Nephron (organoid): ENCODE measurements around the gene CRABP1.
A peak's percentile ranks its signal among the peaks of the same experiment; 100 is the strongest.

Experiments used
- H3K27ac Mint-ChIP-seq, 3 experiments: 2 replicates each; pipeline ENCODE4 v1.8.0; 2020; ENCODE audit warnings: mixed read lengths in 3 of 3, mild to moderate bottlenecking in 2 of 3, moderate library complexity in 1 of 3
- H3K27me3 Mint-ChIP-seq: 2 replicates; pipeline ENCODE4 v1.8.0; 2021; ENCODE audit warnings: low read depth, mild to moderate bottlenecking, moderate library complexity, mixed read lengths
- H3K36me3 Mint-ChIP-seq: 2 replicates; pipeline ENCODE4 v1.8.0; 2020; ENCODE audit warnings: low read depth, mixed read lengths
- H3K4me1 Mint-ChIP-seq: 2 replicates; pipeline ENCODE4 v1.8.0; 2020; ENCODE audit warnings: mixed read lengths
- H3K4me3 Mint-ChIP-seq, 3 experiments: 2 replicates each; pipeline ENCODE4 v1.8.0; 2020; ENCODE audit warnings: mild to moderate bottlenecking in 3 of 3, mixed read lengths in 3 of 3, moderate library complexity in 2 of 3
- H3K9me3 Mint-ChIP-seq: 2 replicates; pipeline ENCODE4 v1.8.0; 2020; ENCODE audit warnings: mixed read lengths
- CTCF ChIP-seq, 3 experiments: fragments of 200-600 bp; sonication (generic); IDR thresholded peaks; one replicate each; pipeline ENCODE4 v1.5.0; 2021; ENCODE audit warnings: antibody characterized with exemption in 3 of 3; ENCODE audit not compliant: unreplicated experiment in 3 of 3

The CRABP1 gene

GRCh38 chr15:78323693-78324092, 16.5 kb upstream of the CRABP1 start:
- Mint-ChIP-seq H3K27me3 (peaks cover 27% of the 10 kb centered on the region), H3K4me1 (peaks cover 50% of the 10 kb centered on the region), H3K27ac (peak overlapping the region; percentile 48 to 76 (median 62)), H3K4me3 (no peak overlapping the region), H3K36me3 (no peaks in the 10 kb centered on the region), H3K9me3 (no peaks in the 10 kb centered on the region)
- no peak for TF ChIP-seq CTCF (IDR thresholded peaks at IDR 0.05; ENCODE audit: unreplicated experiment in 3 of 3)

GRCh38 chr15:78324144-78324543, 16.0 kb upstream of the CRABP1 start:
- TF ChIP-seq CTCF (IDR thresholded peaks at IDR 0.05; ENCODE audit: unreplicated experiment in 3 of 3) = no peak
- Mint-ChIP-seq H3K36me3 (no peaks in the 10 kb centered on the region), H3K4me1 (peaks cover 50% of the 10 kb centered on the region), H3K27me3 (peaks cover 23% of the 10 kb centered on the region), H3K4me3 (no peak overlapping the region), H3K9me3 (no peaks in the 10 kb centered on the region), H3K27ac (peak overlapping the region; percentile 48 to 74 (median 58))

- peaks cover 45% of the 10 kb centered on the region for H3K4me1 Mint-ChIP-seq
- H3K9me3 Mint-ChIP-seq = no peaks in the 10 kb centered on the region
- peaks cover 18% of the 10 kb centered on the region for H3K27me3 Mint-ChIP-seq
- H3K36me3 Mint-ChIP-seq = no peaks in the 10 kb centered on the region
- no peak overlapping the region for H3K4me3 Mint-ChIP-seq
- H3K27ac Mint-ChIP-seq = peak overlapping the region in 2 of 3 experiments; percentile 10 to 20
- no peak for TF ChIP-seq CTCF (IDR thresholded peaks at IDR 0.05; ENCODE audit: unreplicated experiment in 3 of 3)
Measured at GRCh38 chr15:78325092-78325843, 14.9 kb upstream of the CRABP1 start.

- Mint-ChIP-seq H3K9me3 (no peaks in the 10 kb centered on the region), H3K4me1 (peaks cover 30% of the 10 kb centered on the region), H3K36me3 (no peaks in the 10 kb centered on the region), H3K27me3 (peaks cover 15% of the 10 kb centered on the region), H3K4me3 (no peak overlapping the region), H3K27ac (peak overlapping the region in 1 of 3 experiments; percentile 21)
- no peak for TF ChIP-seq CTCF (IDR thresholded peaks at IDR 0.05; ENCODE audit: unreplicated experiment in 3 of 3)
Measured at GRCh38 chr15:78327466-78327865, 12.7 kb upstream of the CRABP1 start.

GRCh38 chr15:78329625-78330024, 10.5 kb upstream of the CRABP1 start:
- Mint-ChIP-seq H3K4me3 (no peak overlapping the region), H3K36me3 (no peaks in the 10 kb centered on the region), H3K9me3 (no peaks in the 10 kb centered on the region), H3K27me3 (peaks cover 11% of the 10 kb centered on the region), H3K27ac (no peak overlapping the region), H3K4me1 (peaks cover 11% of the 10 kb centered on the region)
- no peak for TF ChIP-seq CTCF (IDR thresholded peaks at IDR 0.05; ENCODE audit: unreplicated experiment in 3 of 3)

- no peaks in the 10 kb centered on the region for H3K9me3 Mint-ChIP-seq
- no peak overlapping the region for H3K4me3 Mint-ChIP-seq
- no peaks in the 10 kb centered on the region for H3K36me3 Mint-ChIP-seq
- TF ChIP-seq CTCF (IDR thresholded peaks at IDR 0.05; ENCODE audit: unreplicated experiment in 3 of 3) = no peak
- peaks cover 7% of the 10 kb centered on the region for H3K4me1 Mint-ChIP-seq
- no peak overlapping the region for H3K27ac Mint-ChIP-seq
- H3K27me3 Mint-ChIP-seq = peaks cover 28% of the 10 kb centered on the region
Measured at GRCh38 chr15:78334845-78335244, 5.3 kb upstream of the CRABP1 start.
